HG02970 (cell line): ENCODE data around the gene FOXE1.

Source experiments
- ATAC-seq: cut with Tn5 transposase; IDR thresholded peaks from one replicate; pipeline ENCODE4 v1.9.1; 2021; ENCODE audit warnings: mild to moderate bottlenecking, moderate library complexity, moderate number of reproducible peaks; ENCODE audit not compliant: unreplicated experiment, low FRiP score

FOXE1 gene

DNA sequence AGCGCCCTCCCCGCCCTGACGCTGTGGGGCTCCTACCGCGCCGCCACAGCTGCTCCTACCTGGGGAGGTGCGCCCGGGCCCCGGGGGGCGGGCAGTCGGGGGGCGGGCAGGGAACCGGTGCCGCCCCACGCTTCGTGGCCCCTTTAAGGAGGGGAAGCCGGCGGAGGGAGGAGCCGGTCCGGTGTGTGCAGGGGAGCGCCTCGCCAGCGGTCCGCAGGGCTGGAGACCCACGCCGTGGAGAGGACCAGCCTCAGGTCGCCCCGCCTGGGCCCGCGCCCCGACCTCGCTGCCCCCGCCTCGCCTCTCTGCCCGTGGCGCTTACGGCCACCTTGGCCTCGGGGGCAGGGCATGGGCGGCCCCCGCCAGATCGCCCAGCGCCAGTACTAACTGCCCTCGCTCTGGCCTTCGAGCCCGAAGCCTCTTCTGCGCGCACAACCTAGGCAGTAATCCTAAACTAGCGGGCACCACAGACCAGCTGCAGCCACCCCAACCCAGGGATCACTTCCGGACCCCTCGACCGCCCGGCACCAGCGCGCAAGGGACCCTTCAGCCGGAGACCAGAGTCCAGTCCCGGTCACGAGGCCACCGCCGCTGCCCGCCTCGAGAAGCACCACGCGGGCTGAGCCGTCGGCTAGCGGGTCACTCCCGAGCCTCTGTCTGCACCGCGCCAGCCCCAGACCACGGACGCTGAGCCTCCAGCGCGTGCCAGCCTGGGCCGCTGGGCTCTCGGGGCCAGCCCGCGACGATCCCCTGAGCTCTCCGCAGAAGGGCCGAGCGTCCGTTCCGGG is at the start of gene FOXE1:
Gene FOXE1 (plus strand): TSS at position 171 of the 788 bp plus-strand sequence. CDS start 689 bp downstream, outside the sequence.
- no peak for ATAC-seq

DNA sequence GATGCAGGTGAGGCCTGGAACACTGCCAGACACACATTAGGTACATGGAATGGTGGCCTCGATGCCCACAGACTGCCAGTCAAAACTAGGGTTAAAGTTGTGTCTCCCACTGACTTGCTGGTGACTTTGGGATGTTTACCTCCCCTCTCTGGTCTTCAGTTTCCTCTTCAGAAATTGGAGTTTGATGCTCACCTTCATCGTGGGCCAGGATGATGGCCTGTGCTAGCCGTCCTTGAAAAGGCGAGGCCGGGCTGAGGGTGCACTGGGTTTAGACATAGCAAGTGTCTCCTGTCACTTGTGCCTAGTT is 49.0 kb upstream of the FOXE1 start:
- no peak for ATAC-seq

DNA sequence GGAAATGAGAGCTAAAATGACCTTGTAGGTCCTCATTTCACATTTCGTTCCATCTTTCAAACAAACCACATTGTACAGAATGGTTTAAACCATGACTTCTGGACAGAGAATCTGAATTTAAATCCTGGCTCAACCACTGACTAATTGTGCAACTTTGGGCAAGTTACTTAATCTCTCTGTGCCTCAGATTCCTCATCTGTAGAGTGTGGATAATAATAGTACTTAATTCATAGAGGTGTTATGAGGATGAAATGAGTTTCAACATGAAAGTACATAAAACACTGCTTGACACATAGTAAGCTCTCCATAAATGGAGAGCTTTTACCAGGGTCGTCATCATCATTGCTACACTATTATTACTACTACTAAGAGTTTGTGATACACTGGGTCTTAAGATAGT is 46.3 kb upstream of the FOXE1 start:
- no peak for ATAC-seq

DNA sequence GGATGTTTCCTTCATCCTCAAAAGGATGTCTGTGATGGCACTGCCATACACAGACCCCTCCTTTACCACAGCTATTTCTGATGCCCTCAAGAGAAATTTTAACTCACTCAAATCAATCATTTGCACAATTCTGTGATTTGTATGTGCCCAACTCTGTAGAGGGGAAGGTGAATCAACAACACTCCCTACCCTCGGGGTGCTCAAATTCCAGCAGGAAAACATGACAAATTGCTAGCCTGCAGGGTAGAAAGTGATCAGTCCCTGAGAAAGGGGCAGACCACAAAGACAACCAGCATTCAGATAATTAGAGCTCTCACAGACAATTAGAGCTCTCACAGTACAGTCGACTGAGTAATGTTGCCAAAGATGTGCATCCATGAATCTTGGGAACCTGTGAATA is 45.3 kb upstream of the FOXE1 start:
- no peak for ATAC-seq

DNA sequence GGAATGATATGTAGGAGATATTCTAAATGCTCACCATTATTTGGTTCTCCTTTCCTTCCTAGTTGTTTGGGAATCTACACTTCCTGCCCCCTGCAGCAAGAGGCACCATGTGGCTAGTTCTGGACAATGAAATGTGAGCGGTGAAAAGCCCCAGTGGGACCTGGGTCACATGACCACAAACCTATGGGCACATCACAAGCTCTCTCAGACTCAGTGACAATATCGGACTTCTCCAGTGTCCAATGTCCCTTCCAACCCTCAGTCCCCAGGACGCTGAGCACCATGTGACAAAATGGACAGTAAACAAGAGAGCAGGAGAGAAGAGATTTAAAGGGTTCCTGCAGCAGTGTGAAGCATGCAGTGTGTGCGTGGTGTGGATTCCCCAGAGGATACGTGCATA is 44.6 kb upstream of the FOXE1 start:
- ATAC-seq, result no peak

DNA sequence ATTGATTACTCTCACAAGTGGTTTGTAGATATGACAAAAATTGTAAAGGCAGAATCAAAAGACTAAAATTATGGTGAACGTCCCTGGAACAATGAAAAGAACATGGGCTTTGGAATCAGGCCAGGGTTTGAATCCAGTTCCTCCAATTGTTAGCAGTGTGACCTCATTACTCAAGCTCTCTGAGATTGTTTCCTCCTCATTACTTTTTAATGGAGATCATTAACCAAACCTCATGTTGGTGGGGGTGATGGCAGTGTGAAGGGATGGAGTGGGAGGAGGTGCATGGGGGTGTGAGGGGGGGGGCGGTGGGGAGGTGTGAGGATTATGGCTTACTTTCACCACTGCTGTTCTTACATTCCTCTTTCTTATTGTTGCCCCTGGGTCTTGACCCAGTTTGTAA is 44.1 kb upstream of the FOXE1 start:
- no peak for ATAC-seq

DNA sequence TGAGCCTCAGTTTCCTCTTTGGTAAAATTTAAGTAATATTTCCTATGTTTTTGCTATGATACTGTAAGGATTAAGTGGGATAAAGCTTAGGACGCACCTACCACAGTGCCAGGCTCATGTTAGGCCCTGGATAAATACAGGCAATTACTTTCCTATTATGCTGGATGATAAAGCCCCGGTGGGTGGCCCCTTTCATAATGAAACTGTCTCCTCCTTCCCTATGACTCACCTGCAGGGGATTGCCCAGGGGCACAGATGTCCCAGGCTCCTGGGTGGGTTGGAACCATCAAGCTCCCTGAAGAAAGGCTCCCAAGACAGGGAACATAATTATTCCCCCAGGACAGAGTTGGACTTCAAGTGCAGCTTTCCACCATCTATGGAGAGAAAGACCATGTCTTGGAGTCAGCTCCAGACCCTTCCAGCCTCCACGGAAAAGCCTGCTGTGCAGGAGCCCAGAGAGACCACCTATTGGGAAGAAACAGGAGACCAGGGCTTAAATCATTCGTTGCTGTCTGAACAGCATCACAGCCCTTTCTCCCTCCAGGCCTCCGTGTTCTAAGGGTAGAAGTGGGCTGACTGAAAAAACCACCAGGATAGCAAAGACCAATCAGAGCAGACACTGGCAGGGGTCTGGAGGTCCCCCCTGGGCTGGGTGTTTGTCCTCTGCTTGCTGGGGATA is 43.2 kb upstream of the FOXE1 start:
- no peak for ATAC-seq

DNA sequence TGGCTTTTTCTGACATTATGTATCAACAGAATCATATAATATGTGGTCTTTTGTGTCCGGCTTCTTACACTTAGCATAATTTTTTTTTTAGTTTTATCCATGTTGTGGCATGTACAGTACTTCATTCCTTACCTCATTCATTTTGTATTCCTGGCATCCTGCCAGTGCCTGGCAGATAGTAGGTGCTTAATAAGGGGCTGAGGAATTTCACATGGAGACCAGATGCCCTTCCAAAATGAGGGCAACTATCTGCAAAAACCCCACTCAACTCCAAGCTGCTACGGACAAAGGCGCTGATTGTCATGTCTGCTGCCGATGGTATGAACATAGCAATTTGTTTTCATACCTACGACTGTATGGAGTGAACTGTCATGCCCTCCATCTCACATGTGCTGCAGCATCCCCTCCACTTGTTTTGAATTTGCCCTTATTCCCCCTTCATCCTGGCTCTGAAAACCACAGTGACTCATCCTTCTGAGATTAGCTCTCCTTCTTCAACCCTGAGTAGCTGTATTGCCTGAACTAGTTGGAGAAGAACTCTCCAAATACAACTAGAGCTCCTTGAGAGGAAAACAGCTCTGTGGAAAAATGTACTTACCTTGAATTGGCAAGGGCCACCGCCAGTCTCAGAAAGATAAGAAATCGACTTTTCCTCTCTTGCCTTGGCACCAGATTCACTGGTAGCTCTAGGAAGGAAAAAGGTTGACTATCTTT is 41.3 kb upstream of the FOXE1 start:
- no peak for ATAC-seq

DNA sequence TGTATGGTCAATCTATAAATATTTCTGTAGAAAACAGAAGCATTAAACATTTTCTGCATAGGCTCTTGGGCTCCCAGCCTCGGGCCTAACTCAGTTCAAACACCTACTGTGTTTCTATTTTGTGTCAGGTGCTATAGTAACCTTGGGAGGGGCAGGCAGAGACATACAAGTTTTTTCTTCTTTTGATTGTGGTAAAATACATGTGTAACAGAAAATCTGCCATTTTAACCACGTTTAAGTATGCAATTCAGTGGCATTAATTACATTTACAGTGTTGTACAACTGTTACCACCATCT is 40.8 kb upstream of the FOXE1 start:
- no peak for ATAC-seq

DNA sequence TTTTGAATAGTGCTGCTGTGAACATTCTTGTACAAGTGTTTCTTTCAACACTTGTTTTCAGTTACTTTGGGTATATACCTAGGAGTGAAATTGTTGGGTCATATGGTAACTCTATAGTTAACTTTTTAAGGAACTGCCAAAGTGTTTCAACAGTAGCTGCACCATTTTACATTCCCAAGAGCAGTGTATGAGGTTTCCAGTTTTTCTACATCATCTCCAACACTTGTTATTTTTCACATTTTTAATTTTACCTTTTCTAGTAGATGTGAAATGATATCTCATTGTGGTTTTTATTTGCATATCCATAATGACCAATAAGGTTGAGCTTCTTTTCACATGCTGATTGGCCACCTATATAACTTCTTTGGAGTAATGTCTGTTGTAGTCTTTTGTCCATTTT is 40.0 kb upstream of the FOXE1 start:
- no peak for ATAC-seq

DNA sequence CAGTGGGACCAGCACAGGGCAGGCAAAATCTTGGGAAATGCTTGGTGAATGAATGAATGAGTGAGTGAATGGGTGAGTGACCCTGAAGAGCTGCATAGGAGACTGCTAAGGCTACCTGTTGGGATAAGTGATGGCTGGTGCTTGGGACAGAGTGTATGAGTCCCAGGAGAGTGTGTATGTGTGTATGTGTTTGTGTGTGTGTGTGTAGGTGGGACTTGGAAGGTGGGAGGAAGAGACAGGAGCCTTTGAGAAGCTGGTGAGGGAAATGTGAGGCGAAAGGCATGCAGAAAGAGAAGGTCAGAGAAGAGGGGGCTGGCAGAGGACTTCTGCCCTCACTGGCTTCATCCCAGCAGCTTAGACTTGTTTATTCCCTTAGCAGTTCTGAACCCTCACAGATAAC is 33.3 kb upstream of the FOXE1 start:
- ATAC-seq, result no peak

DNA sequence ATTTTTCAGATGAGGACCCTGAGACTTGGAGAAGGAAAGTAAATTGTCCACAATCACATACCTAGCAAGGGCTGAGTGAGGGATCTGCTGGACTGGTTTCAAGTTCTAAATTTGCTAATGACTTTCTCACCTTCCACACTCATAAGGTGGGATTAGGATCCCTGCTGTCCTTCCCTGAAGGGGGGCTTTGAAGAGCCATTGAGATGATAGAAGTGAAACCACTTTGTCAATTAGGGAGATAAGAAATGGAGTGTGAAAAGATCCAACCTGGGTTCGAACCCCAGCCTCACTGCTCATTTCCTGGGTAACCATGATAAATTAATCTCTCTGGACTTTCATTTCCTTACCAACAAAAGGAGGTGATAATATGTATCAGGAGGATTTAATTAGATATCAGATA is 32.7 kb upstream of the FOXE1 start:
- ATAC-seq, result no peak

DNA sequence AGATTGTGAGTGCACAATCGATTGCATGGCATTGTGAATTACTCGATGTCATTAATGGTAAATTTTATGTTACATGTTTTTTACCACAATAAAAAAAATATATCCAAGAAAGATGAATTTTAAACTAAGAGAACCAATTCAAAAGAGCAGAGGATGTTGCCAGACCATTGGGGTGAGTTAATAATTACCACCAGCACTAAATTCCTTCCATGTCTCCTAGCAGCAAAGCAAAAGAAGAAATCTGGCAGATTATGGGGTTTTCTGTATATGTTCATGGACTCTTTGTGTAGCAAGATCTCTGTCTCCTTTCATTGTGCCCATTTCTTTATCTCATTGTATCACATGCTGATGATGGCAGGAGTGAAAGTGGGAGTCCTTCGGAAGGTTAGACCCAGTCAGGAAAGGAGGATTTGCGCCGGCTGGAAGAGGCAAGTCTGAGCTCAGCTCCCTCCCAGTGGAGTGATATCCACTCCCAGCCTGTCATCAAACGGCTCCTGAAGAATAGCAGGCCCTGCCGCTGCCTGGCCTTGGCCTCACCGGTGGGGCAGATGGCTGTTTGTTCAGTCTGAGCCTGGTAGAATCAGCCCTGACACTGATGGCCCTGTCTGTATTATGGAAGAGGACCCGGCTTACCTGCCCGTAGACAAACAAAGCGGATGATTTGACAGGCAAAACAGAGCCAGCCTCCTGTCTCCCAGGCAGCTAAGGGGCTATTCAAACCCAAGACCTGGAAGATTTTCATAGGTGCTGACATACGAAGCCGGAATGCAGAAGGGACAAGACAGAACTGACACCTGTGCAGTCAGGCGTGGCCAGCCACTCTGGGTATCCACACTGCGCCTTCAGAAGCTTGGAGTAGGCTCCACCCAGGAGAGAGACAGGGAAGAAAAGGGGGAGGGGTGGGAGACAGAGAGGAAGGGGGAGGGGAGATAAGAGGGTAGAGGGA is 21.9 kb upstream of the FOXE1 start:
- ATAC-seq, result no peak

DNA sequence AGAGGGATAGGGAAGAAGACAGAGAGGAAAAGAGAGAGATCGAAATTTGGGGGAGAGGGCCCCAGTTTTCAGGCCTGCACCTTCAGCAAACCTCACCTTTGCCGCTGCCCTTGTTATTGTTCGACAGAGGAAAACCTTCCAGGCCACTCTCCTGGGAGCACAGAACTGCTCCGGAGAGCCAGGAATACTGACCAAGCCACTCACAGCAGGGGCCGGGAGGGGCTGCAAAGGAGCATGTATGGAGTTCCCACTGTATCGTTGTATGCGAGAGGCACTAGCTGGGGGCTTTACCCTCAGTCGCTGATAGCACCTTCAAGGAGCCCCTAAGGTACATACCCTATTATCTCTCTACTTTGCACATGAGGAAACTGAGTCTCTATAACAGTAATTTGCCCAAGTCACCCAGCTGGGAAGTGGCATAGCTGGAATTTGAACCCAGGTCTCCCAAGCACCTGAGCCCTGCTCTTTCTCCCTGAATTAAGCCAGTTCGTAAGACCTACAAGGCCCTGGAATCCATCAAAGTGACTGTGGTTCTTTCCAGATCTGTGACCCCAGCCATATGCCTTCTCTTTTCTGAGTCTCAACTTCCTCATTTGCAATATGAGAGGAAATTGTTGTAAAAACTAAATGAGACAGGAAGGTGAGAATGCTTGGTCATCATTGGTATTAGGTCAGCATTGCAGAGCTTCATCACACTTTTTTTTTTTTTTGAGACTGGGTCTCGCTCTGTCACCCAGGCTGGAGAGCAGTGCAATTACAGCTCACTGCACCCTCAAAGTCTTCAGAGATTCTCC is 21.0 kb upstream of the FOXE1 start:
- no peak for ATAC-seq

DNA sequence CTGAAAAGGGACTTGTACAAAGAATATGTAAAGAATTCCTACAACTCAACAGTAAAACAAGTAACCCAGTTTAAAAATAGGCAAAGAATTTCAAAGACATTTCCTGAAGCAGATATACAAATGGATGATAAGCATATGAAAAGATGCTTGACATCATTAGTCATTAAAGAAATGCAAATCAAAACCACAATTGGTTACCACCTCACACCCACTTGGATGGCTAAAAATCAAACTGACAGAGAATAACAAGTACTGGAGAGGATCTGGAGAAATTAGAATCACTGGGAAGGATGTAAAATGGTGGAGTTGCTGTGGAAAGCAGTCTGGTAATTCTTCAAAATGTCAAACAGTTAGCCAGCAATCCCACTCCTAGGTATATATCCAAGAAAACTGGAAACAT is 12.5 kb upstream of the FOXE1 start:
- ATAC-seq, result no peak

DNA sequence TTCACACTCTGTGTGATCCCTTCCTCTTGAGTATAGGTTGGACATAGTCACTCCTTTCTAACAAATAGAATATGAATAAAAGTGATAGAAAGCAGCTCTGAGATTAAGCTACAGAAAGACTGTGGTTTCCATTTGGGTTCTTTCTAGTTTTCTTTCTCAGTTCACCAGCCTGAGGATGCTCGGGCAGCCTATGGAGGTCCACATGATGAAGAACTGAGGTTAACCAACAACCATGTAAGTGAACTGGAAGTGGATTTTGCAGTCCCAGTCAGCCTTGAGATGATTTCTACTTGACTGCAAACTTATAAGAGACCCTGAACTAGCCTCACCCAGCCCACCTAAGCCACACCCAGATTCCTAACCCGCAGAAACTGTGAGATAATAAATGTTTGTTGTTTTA is 10.1 kb upstream of the FOXE1 start:
- ATAC-seq, result no peak

DNA sequence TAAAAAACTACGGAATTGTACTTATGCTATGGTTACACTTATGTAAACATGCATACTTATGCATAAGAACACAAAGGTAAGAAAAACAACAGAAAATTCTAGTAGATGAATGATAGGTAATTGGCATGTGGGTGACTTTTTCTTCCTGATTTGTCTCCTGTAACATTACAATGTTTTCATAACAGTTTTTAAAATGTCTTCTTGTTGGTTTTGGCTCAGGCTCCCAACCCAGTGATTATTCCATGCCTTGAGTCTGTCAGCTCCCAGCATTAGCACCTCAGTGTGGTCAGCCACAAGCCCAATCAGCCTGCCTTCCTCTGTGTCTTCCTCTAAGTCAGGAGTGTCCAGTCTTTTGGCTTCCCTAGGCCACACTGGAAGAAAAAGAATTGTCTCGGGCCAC is 7.9 kb upstream of the FOXE1 start:
- ATAC-seq, result no peak

DNA sequence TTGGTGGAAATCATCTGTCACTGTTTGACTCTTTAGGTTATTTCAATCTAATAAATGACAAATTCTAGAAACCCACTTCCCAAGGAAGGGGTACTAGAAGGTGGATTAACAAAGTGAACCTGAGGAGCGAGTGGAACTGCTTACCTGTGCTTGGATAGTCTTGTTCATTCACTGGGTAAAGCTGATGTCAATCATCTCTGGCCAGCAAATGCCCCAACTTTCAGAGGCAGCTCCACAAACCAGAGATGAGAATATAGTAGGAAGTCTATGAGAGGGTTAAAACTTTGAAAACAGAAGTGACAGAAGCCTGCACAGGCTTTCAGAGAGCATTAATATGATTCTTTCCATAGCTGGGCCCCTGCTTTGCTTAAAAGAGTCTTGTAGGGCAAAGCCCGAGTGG is 7.3 kb upstream of the FOXE1 start:
- ATAC-seq, result no peak

DNA sequence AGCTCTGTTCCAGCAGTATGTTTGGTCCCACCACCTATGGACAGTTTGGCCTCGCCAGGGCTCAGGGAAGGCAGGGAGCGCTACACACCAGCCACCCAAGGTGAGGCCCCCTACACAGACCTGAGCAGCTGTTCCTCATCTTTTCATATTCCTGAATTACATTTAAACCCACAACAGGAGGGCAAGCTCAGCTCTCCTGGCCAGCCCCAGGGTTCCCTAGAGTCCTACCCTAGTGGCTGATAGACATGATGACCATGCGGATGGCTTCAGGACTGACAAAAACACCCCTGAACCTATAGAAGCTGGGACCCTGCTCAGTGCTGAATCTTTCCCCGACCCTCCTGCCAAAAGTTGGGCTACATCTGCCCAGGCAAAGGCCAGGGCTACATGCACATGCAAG is 6.7 kb upstream of the FOXE1 start:
- no peak for ATAC-seq
